ENCODE measurements around the gene DHX8.
"Not testable (repeated sequence)": the region's sequence is repeated elsewhere in the genome, so short reads cannot be mapped to it uniquely, and the experiment has no call there.

The DHX8 gene

DNA sequence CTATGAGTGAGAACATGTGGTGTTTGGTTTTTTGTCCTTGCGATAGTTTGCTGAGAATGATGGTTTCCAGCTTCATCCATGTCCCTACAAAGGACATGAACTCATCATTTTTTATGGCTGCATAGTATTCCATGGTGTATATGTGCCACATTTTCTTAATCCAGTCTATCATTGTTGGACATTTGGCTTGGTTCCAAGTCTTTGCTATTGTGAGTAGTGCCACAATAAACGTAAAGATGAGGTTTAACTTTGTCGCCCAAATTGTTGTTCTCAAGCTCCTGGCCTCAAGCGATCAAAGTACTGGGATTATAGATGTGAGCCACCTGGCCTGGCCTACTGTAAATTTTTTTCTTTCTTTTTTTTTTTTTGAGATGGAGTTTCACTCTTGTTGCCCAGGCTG is 21.2 kb upstream of the DHX8 start:
- not testable (repeated sequence) for DNase-seq

- DNase-seq: no peak
Observed at GRCh38 chr17:43463241-43463640, 20.5 kb upstream of the DHX8 start.

DNA sequence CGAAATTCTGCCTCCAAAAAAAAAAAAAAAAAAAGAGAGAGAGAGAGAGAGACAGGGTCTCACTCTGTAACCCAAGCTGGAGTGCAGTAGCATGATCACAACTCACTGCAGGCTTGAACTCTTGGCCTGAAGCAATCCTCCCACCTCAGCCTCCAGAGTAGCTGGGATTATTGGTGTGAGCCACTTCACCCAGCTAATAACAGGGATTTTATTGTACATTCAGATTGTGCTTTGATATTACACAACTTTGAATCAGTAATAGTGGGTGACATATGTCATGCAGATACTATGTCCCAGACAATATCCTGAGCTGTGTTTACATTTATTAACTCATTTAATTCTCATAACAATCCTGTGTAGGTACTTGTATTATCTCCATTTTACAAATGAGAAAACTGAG is 19.7 kb upstream of the DHX8 start:
- DNase-seq: no peak

GRCh38 chr17:43465049-43465448 is 18.7 kb upstream of the DHX8 start:
- DNase-seq: no peak

DNA sequence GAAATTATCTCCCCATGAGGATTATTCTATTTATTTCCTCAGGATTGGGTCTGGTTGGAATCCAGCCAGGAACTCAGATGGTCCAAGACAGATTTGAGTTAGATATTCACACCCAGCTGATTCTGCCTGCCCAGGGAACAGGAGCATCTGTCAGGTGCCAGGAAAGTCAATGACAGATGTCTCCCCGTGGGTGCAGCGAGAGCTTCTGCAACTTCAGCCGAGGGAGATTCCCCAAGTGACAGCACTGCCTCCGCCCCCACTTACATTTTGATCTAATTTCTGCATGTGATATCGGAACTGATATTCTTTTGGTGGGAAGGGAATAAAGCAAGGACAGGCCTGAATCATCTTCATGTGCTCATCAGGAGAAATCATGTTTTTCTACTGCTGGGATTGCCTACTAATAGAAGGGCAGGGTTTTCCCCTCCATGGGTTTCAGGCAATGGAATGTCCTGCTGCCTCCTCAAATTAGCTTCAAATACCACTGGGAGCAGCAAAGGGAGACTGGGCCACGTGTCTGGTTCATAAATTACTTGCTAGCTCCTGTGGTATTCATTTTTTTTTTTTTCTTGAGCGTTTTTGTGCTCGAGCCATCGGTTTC is 15.7 kb upstream of the DHX8 start:
- DNase-seq: no peak

- DNase-seq: no peak
Observed at GRCh38 chr17:43468691-43469139, 15.1 kb upstream of the DHX8 start.

- DNase-seq: no peak
Observed at GRCh38 chr17:43469145-43469544, 14.6 kb upstream of the DHX8 start.

DNA sequence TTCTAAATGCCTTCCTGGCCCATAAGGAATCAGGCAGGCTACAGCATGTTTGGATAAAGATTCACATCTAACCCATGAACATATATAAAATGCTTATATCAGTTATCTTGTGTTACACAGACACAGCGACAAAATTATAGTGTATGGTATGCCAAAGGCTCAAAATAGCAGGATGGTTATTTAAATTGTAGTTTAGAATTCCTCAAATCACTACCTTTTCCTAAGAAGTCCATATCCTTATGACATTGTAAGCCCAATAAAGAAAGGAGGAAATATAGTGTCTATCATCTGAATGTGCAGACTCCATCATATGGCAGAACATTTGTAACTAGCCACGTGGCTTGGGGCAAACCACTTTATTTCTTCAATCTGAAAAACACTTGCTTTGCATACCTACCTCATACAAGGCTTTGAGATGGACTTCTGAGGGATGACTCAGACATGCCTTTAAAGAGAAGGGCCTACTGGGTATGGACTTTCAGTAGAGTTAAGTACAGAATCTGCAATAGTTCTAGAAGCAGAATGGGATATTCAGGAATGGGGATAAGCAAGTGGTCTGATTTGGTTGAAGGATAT is 12.1 kb upstream of the DHX8 start:
- no peak for DNase-seq

DNA sequence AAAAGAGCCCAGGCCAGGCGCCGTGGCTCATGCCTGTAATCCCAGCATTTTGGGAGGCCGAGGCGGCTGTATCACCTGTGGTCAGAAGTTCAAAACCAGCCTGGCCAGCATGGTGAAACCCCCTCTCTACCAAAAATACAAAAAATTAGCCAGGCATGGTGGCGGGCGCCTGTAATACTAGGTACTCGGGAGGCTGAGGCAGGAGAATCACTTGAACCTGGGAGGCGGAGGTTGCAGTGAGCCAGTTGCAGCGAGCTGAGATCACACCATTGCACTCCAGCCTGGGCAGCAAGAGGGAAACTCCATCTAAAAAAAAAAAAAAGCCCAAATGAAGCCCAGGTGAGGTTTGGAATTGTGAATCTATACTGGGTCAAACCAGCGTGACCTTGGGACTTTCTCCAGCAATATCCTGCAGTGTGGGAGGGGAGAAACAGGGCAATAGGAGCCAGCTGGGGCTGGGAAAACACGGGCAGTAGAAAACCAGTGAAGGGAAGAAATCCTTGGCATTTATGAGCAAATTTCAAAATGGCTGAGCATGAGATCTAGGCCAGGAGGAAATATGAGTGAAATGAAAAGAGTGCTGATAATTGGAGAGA is 8.2 kb upstream of the DHX8 start:
- DNase-seq: no peak

DNA sequence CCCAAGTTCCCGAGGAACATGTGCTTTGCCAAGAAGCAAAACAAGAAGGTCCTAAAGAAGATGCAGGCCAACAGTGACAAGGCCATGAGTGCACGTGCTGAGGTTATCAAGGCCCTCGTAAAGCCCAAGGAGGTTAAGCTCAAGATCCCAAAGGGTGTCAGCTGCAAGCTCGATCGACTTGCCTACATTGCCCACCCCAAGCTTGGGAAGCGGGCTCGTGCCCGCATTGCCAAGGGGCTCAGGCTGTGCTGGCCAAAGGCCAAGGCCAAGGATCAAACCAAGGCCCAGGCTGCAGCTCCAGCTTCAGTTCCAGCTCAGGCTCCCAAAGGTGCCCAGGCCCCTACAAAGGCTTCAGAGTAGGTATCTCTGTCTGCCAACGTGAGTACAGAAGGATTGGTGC is 7.5 kb upstream of the DHX8 start:
- not testable (repeated sequence) for DNase-seq

- DNase-seq: no peak
Observed at GRCh38 chr17:43477832-43478634, 5.7 kb upstream of the DHX8 start.

- DNase-seq: no peak
Observed at GRCh38 chr17:43479948-43480347, 3.8 kb upstream of the DHX8 start.

- DNase-seq: no peak
Observed at GRCh38 chr17:43482103-43483012, 1.4 kb upstream of the DHX8 start.

- DNase-seq: no peak
Observed at GRCh38 chr17:43490621-43491020, 6.8 kb downstream of the DHX8 start.

DNA sequence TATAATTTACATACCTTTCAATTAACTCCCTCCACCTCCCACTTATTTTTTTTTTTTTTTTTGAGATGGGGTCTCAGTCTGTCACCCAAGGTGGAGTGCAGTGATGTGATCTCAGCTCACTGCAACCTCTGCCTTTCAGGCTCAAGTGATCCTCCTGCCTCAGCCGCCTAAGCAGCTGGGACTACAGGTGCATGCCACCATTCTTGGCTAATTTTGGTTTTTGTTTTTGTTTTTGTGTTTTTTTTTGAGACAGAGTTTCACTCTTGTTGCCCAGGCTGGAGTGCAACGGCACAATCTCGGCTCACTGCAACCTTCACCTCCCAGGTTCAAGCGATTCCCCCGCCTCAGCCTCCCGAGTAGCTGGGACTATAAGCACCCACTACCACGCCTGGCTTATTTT is 25.7 kb downstream of the DHX8 start:
- not testable (repeated sequence) for DNase-seq

DNA sequence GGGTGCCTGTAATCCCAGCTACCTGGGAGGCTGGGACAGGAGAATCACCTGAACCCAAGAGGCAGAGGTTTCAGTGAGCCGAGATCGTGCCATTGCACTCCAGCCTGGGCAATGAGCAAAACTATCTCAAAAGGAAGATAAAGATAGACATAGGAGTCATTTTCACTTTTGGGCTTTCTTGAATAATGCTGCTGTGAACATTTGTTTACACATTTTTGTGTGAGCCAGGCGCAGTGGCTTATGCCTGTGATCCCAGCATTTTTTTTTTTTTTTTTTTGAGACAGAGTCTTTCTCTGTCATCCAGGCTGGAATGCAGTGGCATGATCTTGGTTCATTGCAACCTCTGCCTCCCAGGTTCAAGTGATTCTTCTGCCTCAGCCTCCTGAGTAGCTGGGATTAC is 27.4 kb downstream of the DHX8 start:
- not testable (repeated sequence) for DNase-seq

- DNase-seq: no peak
Observed at GRCh38 chr17:43515656-43516055, 31.9 kb downstream of the DHX8 start.

GRCh38 chr17:43517161-43517560 is 33.4 kb downstream of the DHX8 start:
- no peak for DNase-seq

DNA sequence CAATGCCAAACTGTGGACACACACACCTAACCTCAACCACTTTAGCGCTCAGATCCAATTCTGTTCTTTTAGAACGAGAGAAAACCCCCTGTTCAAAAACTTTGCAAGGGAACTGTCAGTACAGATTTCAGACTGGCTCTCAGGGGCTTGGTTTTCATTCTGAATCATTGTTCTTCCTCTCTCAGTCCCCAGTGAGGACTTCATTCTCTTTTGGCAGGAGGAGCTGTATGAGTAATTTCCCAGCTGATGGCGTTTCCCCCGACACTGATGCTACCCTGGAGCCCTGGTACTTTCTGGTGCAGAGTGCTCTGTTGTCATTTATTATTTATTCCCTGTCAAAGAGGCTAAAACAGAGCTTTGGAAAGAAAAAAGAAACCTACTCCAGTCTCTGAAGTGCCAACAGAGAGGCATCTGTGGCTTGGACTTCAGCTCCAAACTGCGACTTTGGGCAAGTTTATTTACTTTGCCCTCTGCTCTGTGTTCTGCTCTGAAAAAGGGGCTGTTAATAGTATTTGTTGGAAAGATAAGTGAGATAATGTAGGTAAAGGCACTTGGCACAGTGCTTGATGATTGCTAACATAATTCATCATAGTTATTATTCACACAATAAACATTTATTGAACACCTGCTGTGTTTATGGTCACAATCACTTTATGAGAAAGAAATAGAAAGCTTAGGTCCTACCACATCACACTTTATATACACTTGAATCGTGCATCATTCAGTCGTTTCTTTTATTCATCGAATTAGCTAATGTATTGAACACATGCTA is 34.0 kb downstream of the DHX8 start:
- no peak for DNase-seq

DNA sequence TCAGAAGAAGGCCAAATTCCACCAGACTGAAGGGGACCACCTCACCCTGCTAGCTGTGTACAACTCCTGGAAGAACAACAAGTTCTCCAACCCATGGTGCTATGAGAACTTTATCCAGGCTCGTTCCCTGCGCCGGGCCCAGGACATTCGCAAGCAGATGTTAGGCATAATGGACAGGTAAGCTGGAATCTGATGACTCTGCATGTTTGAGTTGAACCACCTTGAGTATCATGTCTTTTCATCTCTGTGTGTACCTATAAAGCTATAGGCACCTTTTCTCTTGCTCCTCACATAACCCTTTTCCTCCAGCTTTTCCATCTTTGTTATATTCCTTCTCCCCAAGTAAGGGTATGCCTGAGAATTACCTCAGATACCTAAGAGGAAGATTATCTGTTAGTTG is 37.6 kb downstream of the DHX8 start:
- no peak for DNase-seq

- no peak for DNase-seq
Observed at GRCh38 chr17:43524945-43525575, 41.3 kb downstream of the DHX8 start.
